ENCODE results near the gene COX20. TPM values are rescaled to one million over a fixed set of nuclear protein-coding genes. Genes with fewer than 3 reads are reported as not detected.

COX20 gene
- total and polyA plus RNA-seq, 2 donors from 2014 or later = 45.4 to 171 TPM

DNA sequence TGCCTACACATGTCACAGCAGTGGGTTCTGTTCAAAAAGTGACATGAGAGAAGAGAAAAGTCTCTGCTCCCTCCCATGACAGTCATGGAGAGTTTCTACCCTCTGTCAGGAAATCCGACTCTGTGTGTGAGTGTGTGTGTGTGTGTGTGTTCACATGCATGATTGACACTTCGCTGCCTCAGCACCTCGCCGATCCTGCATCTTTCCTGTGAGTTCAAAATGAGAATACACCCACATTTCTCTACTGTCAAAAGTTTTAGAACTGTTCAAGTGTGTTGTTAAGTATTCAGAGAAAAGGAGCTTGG is 46.2 kb upstream of the COX20 start:
- H3K9ac ChIP-seq (ENCODE audit: low read length in 3 of 3) = no peak overlapping the region
- no peak overlapping the region for H3K27ac ChIP-seq (ENCODE audit: low read depth in 2 of 2, low read length in 2 of 2)
- TF ChIP-seq CTCF (IDR thresholded peaks at IDR 0.05; ENCODE audit: borderline replicate concordance, extremely low read depth, insufficient read depth) = no peak
- no peaks in the 10 kb centered on the region for H3K9me3 ChIP-seq (ENCODE audit: control insufficient read depth in 2 of 3, insufficient read depth in 1 of 3, low read length in 3 of 3)
- H3K4me3 ChIP-seq (ENCODE audit: low read length in 3 of 3) = no peak overlapping the region
- intact Hi-C loops (cut with DNase I) = no loop called here
- no peak for FAIRE-seq
- no peaks in the 10 kb centered on the region for H3K27me3 ChIP-seq (ENCODE audit: control insufficient read depth, insufficient read depth, low read length)
- H3K36me3 ChIP-seq (ENCODE audit: control insufficient read depth in 2 of 3, insufficient read depth in 3 of 3, low read length in 3 of 3) = no peaks in the 10 kb centered on the region
- H3K4me1 ChIP-seq (ENCODE audit: control insufficient read depth in 2 of 3, insufficient read depth in 2 of 3, low read depth in 1 of 3, low read length in 3 of 3) = no peaks in the 10 kb centered on the region
- no peak for DNase-seq

DNA sequence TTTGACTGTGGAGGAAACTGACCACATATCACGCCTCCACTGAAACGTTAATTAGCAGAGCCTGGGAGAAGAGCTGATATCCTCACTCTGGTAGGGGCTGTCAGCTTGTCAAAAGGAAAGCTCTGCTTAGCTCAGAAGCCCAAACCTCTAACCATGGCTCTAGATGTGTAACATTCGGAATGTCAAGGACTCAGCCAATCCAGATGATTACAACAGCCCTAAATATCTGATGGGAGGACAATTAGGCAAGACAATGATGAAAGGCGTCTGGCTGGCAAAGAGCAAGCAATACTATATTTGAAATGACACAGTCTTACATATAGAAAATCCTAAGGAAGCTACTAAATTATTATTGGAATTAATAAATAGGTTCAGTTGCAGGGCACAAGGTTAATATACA is 45.7 kb upstream of the COX20 start:
- intact Hi-C loops (cut with DNase I) = no loop called here
- Histone ChIP-seq H3K9ac (ENCODE audit: low read length in 3 of 3) (no peak overlapping the region), H3K36me3 (ENCODE audit: control insufficient read depth in 2 of 3, insufficient read depth in 3 of 3, low read length in 3 of 3) (no peaks in the 10 kb centered on the region), H3K27me3 (ENCODE audit: control insufficient read depth, insufficient read depth, low read length) (no peaks in the 10 kb centered on the region), H3K4me3 (ENCODE audit: low read length in 3 of 3) (no peak overlapping the region), H3K4me1 (ENCODE audit: control insufficient read depth in 2 of 3, insufficient read depth in 2 of 3, low read depth in 1 of 3, low read length in 3 of 3) (no peaks in the 10 kb centered on the region), H3K9me3 (ENCODE audit: control insufficient read depth in 2 of 3, insufficient read depth in 1 of 3, low read length in 3 of 3) (no peaks in the 10 kb centered on the region), H3K27ac (ENCODE audit: low read depth in 2 of 2, low read length in 2 of 2) (no peak overlapping the region)
- no peak for TF ChIP-seq CTCF (IDR thresholded peaks at IDR 0.05; ENCODE audit: borderline replicate concordance, extremely low read depth, insufficient read depth)
- DNase-seq (no peak), FAIRE-seq (no peak)

- Histone ChIP-seq H3K27ac (ENCODE audit: low read depth in 2 of 2, low read length in 2 of 2) (no peak overlapping the region), H3K9me3 (ENCODE audit: control insufficient read depth in 2 of 3, insufficient read depth in 1 of 3, low read length in 3 of 3) (no peaks in the 10 kb centered on the region), H3K27me3 (ENCODE audit: control insufficient read depth, insufficient read depth, low read length) (no peaks in the 10 kb centered on the region), H3K4me1 (ENCODE audit: control insufficient read depth in 2 of 3, insufficient read depth in 2 of 3, low read depth in 1 of 3, low read length in 3 of 3) (no peaks in the 10 kb centered on the region), H3K9ac (ENCODE audit: low read length in 3 of 3) (no peak overlapping the region), H3K36me3 (ENCODE audit: control insufficient read depth in 2 of 3, insufficient read depth in 3 of 3, low read length in 3 of 3) (no peaks in the 10 kb centered on the region), H3K4me3 (ENCODE audit: low read length in 3 of 3) (no peak overlapping the region)
- no peak for FAIRE-seq
- no peak for TF ChIP-seq CTCF (IDR thresholded peaks at IDR 0.05; ENCODE audit: borderline replicate concordance, extremely low read depth, insufficient read depth)
- no peak for DNase-seq
- intact Hi-C loops (cut with DNase I) = no loop called here
Observed at GRCh38 chr1:244791061-244791460, 44.4 kb upstream of the COX20 start.

DNA sequence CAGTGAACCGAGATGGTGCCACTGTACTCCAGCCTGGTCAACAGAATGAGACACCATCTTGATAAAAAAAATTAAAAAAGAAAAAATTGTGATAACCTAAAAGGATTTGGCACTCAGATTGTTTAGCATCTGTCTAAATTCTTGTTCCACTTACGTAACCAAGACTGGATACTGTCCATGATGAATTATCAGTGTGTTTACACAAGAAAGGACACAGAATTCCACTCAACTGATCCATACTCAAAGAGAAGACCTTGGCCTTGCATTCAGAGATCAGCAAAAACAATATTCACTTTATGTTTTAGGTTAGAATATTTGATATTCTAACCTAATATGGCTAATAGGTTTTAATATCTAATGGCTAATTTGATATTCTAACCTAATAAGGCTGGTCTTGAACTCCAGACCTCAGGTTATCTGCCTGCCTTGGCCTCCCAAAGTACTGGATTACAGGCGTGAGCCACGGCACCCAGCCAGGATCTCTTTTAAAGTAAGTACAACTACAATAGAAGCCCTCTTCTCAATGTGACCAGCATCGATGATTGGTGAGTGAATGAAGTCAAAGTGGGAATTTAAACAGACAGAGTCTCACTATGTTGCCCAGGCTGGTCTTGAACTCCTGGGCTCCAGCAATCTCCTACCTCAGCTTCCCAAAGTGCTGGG is 43.1 kb upstream of the COX20 start:
- H3K27ac ChIP-seq (ENCODE audit: low read depth in 2 of 2, low read length in 2 of 2) = no peak overlapping the region
- FAIRE-seq (no peak), DNase-seq (no peak)
- H3K9ac ChIP-seq (ENCODE audit: low read length in 3 of 3) = no peak overlapping the region
- peaks cover 0 to 2% (median 0%) of the 10 kb centered on the region in 3 donors for H3K4me1 ChIP-seq (ENCODE audit: control insufficient read depth in 2 of 3, insufficient read depth in 2 of 3, low read depth in 1 of 3, low read length in 3 of 3)
- H3K27me3 ChIP-seq (ENCODE audit: control insufficient read depth, insufficient read depth, low read length) = no peaks in the 10 kb centered on the region
- no peak overlapping the region for H3K4me3 ChIP-seq (ENCODE audit: low read length in 3 of 3)
- H3K36me3 ChIP-seq (ENCODE audit: control insufficient read depth in 2 of 3, insufficient read depth in 3 of 3, low read length in 3 of 3) = no peaks in the 10 kb centered on the region
- H3K9me3 ChIP-seq (ENCODE audit: control insufficient read depth in 2 of 3, insufficient read depth in 1 of 3, low read length in 3 of 3) = no peaks in the 10 kb centered on the region
- TF ChIP-seq CTCF (IDR thresholded peaks at IDR 0.05; ENCODE audit: borderline replicate concordance, extremely low read depth, insufficient read depth) = no peak
- intact Hi-C loops (cut with DNase I) = no loop called here

All from kidney (tissue), 14 donors.